Breast epithelium (tissue), 3 donors: Measurements from ENCODE around the gene SLC25A10.

ENCODE experiments used
- CTCF ChIP-seq, 3 donors: fragments of 450-650 bp; IDR thresholded peaks; one replicate each; pipeline ENCODE4 v1.5.1; 2016 to 2017; ENCODE audit warnings: antibody characterized with exemption in 3 of 3, mild to moderate bottlenecking in 3 of 3, moderate library complexity in 3 of 3
- POLR2A ChIP-seq: fragments of 450-650 bp; IDR thresholded peaks from one replicate; pipeline ENCODE4 v1.6.1; 2016; ENCODE audit warnings: antibody characterized with exemption, mild to moderate bottlenecking, moderate library complexity
- POLR2AphosphoS5 ChIP-seq, 3 donors: sonication (generic); formaldehyde crosslinking; IDR thresholded peaks; one replicate each; pipeline ENCODE4 v1.6.1; 2017; ENCODE audit warnings: antibody characterized with exemption in 3 of 3

- TF ChIP-seq CTCF (IDR thresholded peaks at IDR 0.05) (no peak), POLR2AphosphoS5 (IDR thresholded peaks at IDR 0.05) (no peak), POLR2A (no peak)
Measured at GRCh38 chr17:81665205-81666091, 46.6 kb upstream of the SLC25A10 start.
